GM12872 (cell line): Measurements from ENCODE around the gene HIP1R.

Experiments used
- TF ChIP-seq, protein P1 (sequence below): IDR thresholded peaks from 3 replicates; pipeline ENCODE4 v1.5.1; 2011; ENCODE audit warnings: low read depth, mild to moderate bottlenecking, low read length, moderate library complexity; ENCODE audit not compliant: insufficient read depth

Gene HIP1R

DNA sequence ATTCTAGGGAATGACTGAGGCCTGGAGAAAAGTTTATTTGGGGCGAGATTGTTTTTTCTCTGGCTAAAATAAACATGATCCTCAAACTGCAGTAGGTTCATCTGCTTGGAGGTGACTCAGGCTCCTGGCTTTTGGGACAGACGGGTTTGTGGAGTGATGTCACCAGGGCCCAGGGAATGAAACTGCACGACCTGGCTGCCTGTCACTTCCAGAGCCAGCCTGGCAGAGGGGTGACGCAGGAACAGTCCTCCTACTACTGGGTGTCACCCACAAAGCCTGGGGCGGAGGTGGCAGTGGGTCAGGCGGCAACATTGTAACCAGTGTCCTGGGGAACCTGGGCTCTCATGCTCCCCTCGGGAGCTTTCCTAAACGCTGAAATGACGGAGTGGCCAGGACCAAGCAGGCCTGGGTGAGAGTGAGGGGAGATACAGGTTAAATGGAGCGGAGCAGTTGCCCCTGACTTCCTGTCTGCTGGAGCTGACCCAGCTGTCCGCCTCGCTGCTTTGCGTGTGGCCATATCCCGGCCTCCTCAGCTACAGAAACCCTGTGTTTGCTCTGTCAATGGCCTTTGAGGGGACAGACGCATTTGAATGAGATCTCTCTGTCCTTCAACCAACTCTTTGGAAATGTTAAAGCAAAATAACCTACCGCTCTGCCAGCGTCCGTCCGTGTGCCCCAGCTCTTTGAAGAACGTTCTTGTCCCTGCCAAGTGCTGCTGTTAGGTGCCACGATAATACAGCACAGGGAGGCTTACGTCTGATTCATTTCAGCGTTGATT lies 6.5 kb downstream of the HIP1R start:
- TF ChIP-seq, protein P1, sequence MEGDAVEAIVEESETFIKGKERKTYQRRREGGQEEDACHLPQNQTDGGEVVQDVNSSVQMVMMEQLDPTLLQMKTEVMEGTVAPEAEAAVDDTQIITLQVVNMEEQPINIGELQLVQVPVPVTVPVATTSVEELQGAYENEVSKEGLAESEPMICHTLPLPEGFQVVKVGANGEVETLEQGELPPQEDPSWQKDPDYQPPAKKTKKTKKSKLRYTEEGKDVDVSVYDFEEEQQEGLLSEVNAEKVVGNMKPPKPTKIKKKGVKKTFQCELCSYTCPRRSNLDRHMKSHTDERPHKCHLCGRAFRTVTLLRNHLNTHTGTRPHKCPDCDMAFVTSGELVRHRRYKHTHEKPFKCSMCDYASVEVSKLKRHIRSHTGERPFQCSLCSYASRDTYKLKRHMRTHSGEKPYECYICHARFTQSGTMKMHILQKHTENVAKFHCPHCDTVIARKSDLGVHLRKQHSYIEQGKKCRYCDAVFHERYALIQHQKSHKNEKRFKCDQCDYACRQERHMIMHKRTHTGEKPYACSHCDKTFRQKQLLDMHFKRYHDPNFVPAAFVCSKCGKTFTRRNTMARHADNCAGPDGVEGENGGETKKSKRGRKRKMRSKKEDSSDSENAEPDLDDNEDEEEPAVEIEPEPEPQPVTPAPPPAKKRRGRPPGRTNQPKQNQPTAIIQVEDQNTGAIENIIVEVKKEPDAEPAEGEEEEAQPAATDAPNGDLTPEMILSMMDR = no peak

DNA sequence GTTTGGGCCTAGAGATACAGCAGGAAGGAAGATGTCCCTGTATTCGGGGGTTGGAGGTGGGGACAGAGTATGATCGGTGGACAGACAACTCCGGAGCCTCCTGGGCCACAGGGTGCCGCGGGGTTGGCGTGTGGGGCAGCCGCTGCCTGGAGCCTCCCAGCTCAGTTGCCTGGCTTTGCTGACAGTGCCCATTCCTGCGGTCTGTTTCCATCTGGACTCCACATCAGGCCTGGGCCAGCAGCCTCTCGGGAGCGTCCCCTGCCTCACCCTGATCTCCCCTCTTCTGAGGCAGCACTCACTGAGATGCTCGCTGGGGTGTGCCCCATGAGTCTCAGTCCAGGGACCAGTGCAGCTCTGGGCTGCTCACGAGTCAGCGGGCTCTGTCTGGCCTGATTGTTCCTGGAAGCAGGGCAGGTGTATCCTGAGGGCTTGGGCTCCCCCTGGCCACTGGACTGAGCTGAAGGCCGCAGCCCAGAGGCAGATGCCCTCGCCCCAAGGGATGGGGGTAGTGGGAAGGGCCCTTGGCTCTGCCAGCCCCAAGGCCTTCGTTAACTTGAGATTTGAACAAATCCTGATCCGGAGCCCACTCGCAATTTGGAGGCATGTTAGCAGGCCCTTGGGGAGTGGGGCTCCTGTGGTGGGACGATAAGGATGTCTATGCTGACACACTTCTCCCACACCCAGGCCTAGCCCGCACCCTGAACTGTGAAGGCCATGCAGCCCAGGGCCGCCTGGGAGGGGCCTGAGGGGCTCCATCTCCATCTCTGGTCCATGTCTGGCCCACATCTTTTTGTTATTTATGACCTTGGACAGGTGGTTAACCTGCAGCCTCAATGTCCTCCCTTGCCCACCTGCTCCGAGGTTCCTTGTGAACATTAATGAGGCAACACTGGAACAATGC lies 7.5 kb downstream of the HIP1R start:
- TF ChIP-seq, protein P1 = no peak

DNA sequence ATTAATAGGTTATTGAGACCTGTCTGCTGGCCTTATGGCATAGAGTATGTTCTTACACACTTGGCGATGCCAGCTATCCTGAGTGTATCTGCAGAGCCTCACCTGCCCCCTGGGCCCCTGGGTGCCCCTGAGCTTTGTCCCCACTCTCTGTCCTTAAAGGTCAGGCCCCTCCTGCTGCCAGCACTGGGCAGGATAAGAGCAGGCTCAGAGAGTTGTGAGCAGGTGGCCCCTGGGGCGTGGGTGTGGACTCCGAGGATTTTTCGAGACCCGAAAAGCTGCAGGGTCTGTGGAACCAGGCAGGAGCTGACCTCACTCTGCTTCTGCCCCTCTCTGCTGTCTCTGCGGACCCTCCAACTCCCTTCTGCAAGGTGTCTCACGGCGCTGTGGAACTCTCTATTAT lies 8.2 kb downstream of the HIP1R start:
- TF ChIP-seq, protein P1 = no peak

DNA sequence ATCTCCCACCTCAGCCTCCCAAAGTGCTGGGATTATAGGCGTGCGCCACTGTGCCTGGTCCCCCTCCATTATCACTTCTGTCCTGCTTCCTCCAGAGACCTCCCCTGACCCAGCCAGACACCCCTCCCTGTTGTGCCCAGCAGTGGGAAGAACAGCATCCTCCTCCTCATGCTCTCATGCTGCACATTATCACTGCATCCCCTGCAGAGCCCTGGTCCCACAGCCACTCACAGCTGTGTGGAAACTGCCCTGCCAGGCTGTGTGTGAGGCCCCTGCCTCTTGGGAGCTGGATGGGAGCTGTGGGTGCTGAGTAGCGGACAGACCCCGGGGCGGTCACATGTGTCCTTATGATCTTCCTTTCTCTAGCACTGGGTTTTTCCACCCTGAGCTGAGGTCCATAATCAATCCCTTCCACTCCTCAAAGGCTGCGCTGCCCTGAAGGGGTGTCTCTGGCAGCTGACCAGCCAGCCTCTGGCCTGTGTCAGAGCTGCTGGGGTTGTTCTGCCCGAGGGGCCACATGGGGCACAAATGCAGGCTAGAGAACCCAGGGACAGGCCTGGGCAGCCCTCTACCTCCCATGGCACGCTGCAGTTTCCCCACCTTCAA lies 9.2 kb downstream of the HIP1R start:
- TF ChIP-seq, protein P1 = no peak

DNA sequence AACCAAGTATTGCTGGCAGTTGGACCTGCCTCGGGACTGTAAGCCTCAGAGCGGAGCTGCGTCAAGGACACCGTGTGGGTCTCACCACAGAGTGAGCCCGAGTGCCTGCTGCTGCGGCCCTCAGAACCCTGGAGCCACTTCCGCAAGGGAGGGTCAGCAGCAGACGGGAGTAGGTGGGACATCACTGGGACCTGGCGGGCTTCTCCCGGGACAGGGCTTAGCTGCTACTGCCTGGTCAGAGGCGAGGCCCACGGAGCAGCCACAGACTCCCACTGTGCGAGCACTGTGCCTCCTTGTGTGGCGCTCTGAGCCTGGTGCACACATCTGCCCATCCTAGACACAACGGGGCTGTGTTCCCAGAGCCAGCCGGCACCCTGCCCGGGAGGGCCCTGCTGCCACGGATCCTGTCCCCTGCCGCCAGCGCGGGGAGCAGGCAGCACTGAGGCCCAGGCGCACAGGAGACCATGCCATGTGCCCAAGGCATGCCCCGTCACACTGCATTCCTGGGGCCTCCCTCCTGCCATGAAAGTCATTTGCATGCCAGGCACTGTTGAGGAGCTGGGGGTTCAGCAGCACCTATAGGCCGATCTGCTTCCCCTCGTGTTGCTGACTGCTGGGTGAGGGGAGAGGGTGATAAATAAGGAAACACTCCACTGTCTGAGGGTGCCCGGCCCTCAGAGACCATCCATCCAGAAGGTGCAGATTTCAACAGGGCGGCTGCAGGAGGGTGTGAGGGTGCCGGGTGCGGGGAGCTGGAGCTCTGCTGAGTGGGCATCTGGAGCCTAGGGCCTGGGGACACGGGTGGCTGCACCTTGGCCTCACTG lies 10.0 kb downstream of the HIP1R start:
- TF ChIP-seq, protein P1 = no peak

DNA sequence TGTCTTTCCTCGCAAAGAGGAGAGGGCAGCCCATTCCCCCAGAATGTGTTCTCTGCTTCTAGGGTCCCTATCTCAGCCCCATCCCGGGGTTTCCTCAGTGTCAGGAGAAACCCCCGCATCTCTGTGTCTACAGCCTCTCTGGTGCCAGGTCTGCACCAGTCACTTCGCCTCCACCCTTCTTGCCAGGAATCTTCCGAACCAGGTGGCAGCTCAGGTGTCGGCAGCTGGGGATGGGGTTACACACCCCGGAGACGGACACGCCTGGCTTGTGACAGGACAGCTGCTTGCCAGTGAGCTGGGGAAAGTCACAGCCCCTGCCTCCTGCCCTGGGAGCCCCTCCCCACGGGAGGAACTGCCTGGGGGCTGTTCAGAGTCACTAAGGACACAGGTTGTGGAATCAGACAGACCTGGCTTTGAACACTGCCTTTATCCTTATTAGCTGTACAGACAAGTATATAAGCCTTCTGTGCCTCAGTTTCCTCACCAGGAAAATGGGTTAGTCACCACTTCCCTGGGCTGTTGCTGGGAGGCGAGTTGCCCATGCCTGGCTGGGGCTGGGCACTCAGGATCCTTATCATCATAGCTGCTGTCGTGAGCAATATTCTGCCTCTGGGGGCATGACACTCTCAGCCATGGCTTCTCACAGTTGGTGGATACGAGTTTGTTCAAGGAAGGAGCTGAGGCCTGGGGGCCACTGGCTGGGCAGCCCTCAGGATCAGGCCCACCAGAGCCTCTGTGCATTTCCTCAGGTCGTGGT lies 10.8 kb downstream of the HIP1R start:
- TF ChIP-seq, protein P1 = no peak
